Mesendoderm (in vitro differentiated cells): ENCODE data around the gene TTC1.
A peak's percentile ranks its signal among the peaks of the same experiment; 100 is the strongest.

ENCODE experiments used
- DNase-seq: peaks from one replicate; pipeline ENCODE4 v3.0.0; 2013
- H2AK5ac ChIP-seq: 2 replicates; pipeline ENCODE4 v1.6.1; 2013; ENCODE audit warnings: low read length, inconsistent platforms
- H2BK120ac ChIP-seq: 2 replicates; pipeline ENCODE4 v1.6.1; 2013; ENCODE audit warnings: low read depth, mild to moderate bottlenecking, low read length, moderate library complexity, mixed read lengths
- H2BK15ac ChIP-seq: replicated peaks from 2 replicates; pipeline ENCODE4 v1.6.1; 2013; ENCODE audit warnings: low read depth, mild to moderate bottlenecking, moderate library complexity
- H2BK5ac ChIP-seq: 2 replicates; pipeline ENCODE4 v1.6.1; 2013; ENCODE audit warnings: low read length, inconsistent platforms
- H3K18ac ChIP-seq: 2 replicates; pipeline ENCODE4 v1.6.1; 2013; ENCODE audit warnings: mild to moderate bottlenecking, low read length, mixed read lengths
- H3K23ac ChIP-seq: one replicate; pipeline ENCODE4 v1.6.1; 2013; ENCODE audit warnings: low read length
- H3K27ac ChIP-seq: 2 replicates; pipeline ENCODE4 v1.5.1; 2013; ENCODE audit warnings: low read depth, mild to moderate bottlenecking, inconsistent platforms, low read length, moderate library complexity
- H3K27me3 ChIP-seq: 2 replicates; pipeline ENCODE4 v1.6.1; 2013; ENCODE audit warnings: low read length, control low read depth, mild to moderate bottlenecking, inconsistent platforms; ENCODE audit not compliant: insufficient read depth, poor library complexity
- H3K36me3 ChIP-seq: 2 replicates; pipeline ENCODE4 v1.6.1; 2013; ENCODE audit warnings: low read length, inconsistent platforms; ENCODE audit not compliant: control insufficient read depth, insufficient read depth
- H3K4ac ChIP-seq: one replicate; pipeline ENCODE4 v1.6.1; 2013; ENCODE audit warnings: low read depth, mild to moderate bottlenecking, low read length, moderate library complexity
- H3K4me1 ChIP-seq: 2 replicates; pipeline ENCODE4 v1.6.1; 2013; ENCODE audit warnings: low read depth, low read length, inconsistent platforms; ENCODE audit not compliant: control insufficient read depth
- H3K4me2 ChIP-seq: 2 replicates; pipeline ENCODE4 v1.6.1; 2013; ENCODE audit warnings: low read length
- H3K4me3 ChIP-seq: 2 replicates; pipeline ENCODE4 v1.5.1; 2013; ENCODE audit warnings: mild to moderate bottlenecking, low read length
- H3K56ac ChIP-seq: one replicate; pipeline ENCODE4 v1.6.1; 2013; ENCODE audit warnings: low read length
- H3K79me1 ChIP-seq: 2 replicates; pipeline ENCODE4 v1.6.1; 2013; ENCODE audit warnings: low read length, inconsistent platforms
- H3K79me2 ChIP-seq: 2 replicates; pipeline ENCODE4 v1.6.1; 2013; ENCODE audit warnings: mild to moderate bottlenecking, low read length; ENCODE audit not compliant: control insufficient read depth, insufficient read depth
- H3K9ac ChIP-seq: 2 replicates; pipeline ENCODE4 v1.6.1; 2013; ENCODE audit warnings: low read length, inconsistent platforms
- H4K5ac ChIP-seq: one replicate; pipeline ENCODE4 v1.6.1; 2013; ENCODE audit warnings: low read length
- H4K8ac ChIP-seq: one replicate; pipeline ENCODE4 v1.6.1; 2013; ENCODE audit warnings: low read depth, mild to moderate bottlenecking, control low read depth, low read length, moderate library complexity
- WGBS: extraction: QIAGEN DNeasy Blood & Tissue Kit; methylation state at CpG from one replicate; pipeline ENCODE4 v1.1.7; 2013; ENCODE audit warnings: low lambda C conversion rate, missing lambda C conversion rate; ENCODE audit not compliant: insufficient coverage; ENCODE audit errors: extremely low coverage; 5-methylcytosine and 5-hydroxymethylcytosine counted together

The TTC1 gene

GRCh38 chr5:160048131-160048530 is 39.2 kb downstream of the TTC1 start:
- H3K4me1 ChIP-seq = peaks cover 2% of the 10 kb centered on the region
- H3K23ac ChIP-seq = no peak overlapping the region
- no peak overlapping the region for H3K4me3 ChIP-seq
- H3K4me2 ChIP-seq = no peak overlapping the region
- H3K18ac ChIP-seq = no peak overlapping the region
- no peak overlapping the region for H3K27ac ChIP-seq
- no peak overlapping the region for H2AK5ac ChIP-seq
- H3K4ac ChIP-seq = no peak overlapping the region
- no CpG with 5 or more reads among the region's 9 CpGs for WGBS
- no peaks in the 10 kb centered on the region for H3K79me2 ChIP-seq
- H3K9ac ChIP-seq = no peak overlapping the region
- peaks cover 1% of the 10 kb centered on the region for H3K79me1 ChIP-seq
- H4K8ac ChIP-seq = no peak overlapping the region
- H4K5ac ChIP-seq = no peak overlapping the region
- no peak overlapping the region for H2BK5ac ChIP-seq
- H3K56ac ChIP-seq = no peak overlapping the region
- no peaks in the 10 kb centered on the region for H3K27me3 ChIP-seq
- no peak overlapping the region for H2BK15ac ChIP-seq
- H3K36me3 ChIP-seq = no peaks in the 10 kb centered on the region
- DNase-seq = no peak
- H2BK120ac ChIP-seq = no peak overlapping the region

- no peak overlapping the region for H2BK5ac ChIP-seq
- H4K5ac ChIP-seq = no peak overlapping the region
- no peaks in the 10 kb centered on the region for H3K79me2 ChIP-seq
- H3K56ac ChIP-seq = no peak overlapping the region
- H2BK120ac ChIP-seq = no peak overlapping the region
- H3K18ac ChIP-seq = no peak overlapping the region
- no peak overlapping the region for H2BK15ac ChIP-seq
- DNase-seq = no peak
- H3K36me3 ChIP-seq = no peaks in the 10 kb centered on the region
- H3K27ac ChIP-seq = no peak overlapping the region
- no peak overlapping the region for H3K4me3 ChIP-seq
- no peak overlapping the region for H3K4me2 ChIP-seq
- H4K8ac ChIP-seq = no peak overlapping the region
- no peaks in the 10 kb centered on the region for H3K27me3 ChIP-seq
- no peak overlapping the region for H2AK5ac ChIP-seq
- H3K4ac ChIP-seq = no peak overlapping the region
- no peak overlapping the region for H3K9ac ChIP-seq
- peaks cover 1% of the 10 kb centered on the region for H3K79me1 ChIP-seq
- no peak overlapping the region for H3K23ac ChIP-seq
- no CpG with 5 or more reads among the region's 3 CpGs for WGBS
- peaks cover 2% of the 10 kb centered on the region for H3K4me1 ChIP-seq
Measured at GRCh38 chr5:160049099-160049498, 40.2 kb downstream of the TTC1 start.

GRCh38 chr5:160054047-160054446 is 45.1 kb downstream of the TTC1 start:
- Histone ChIP-seq H3K4me1 (no peaks in the 10 kb centered on the region), H3K36me3 (no peaks in the 10 kb centered on the region), H3K4ac (no peak overlapping the region), H4K8ac (no peak overlapping the region), H3K79me2 (no peaks in the 10 kb centered on the region), H3K9ac (no peak overlapping the region), H3K4me3 (no peak overlapping the region), H3K23ac (no peak overlapping the region), H3K27me3 (no peaks in the 10 kb centered on the region), H3K18ac (no peak overlapping the region), H2BK5ac (no peak overlapping the region), H2AK5ac (no peak overlapping the region), H3K79me1 (no peaks in the 10 kb centered on the region), H2BK15ac (no peak overlapping the region), H4K5ac (no peak overlapping the region), H3K27ac (no peak overlapping the region), H2BK120ac (no peak overlapping the region), H3K4me2 (no peak overlapping the region), H3K56ac (no peak overlapping the region)
- DNase-seq = no peak
- no CpG with 5 or more reads among the region's 1 CpG for WGBS

GRCh38 chr5:160054831-160055230 is 45.9 kb downstream of the TTC1 start:
- Histone ChIP-seq H3K79me1 (no peaks in the 10 kb centered on the region), H3K4me3 (no peak overlapping the region), H3K9ac (no peak overlapping the region), H2AK5ac (no peak overlapping the region), H3K23ac (no peak overlapping the region), H2BK5ac (no peak overlapping the region), H3K36me3 (no peaks in the 10 kb centered on the region), H4K5ac (no peak overlapping the region), H3K79me2 (no peaks in the 10 kb centered on the region), H2BK120ac (no peak overlapping the region), H2BK15ac (no peak overlapping the region), H3K56ac (no peak overlapping the region), H3K4me1 (no peaks in the 10 kb centered on the region), H3K4me2 (no peak overlapping the region), H3K27me3 (no peaks in the 10 kb centered on the region), H4K8ac (no peak overlapping the region), H3K27ac (no peak overlapping the region), H3K18ac (no peak overlapping the region), H3K4ac (no peak overlapping the region)
- peak; percentile 24 for DNase-seq
- WGBS = no CpG with 5 or more reads among the region's 2 CpGs

- no peak overlapping the region for H3K4ac ChIP-seq
- H3K79me1 ChIP-seq = no peaks in the 10 kb centered on the region
- no peaks in the 10 kb centered on the region for H3K4me1 ChIP-seq
- DNase-seq = no peak
- H3K4me3 ChIP-seq = no peak overlapping the region
- no peak overlapping the region for H3K18ac ChIP-seq
- no peak overlapping the region for H3K9ac ChIP-seq
- H2BK120ac ChIP-seq = no peak overlapping the region
- H3K27me3 ChIP-seq = no peaks in the 10 kb centered on the region
- no peak overlapping the region for H3K23ac ChIP-seq
- H3K36me3 ChIP-seq = no peaks in the 10 kb centered on the region
- no peak overlapping the region for H4K8ac ChIP-seq
- H3K27ac ChIP-seq = no peak overlapping the region
- H3K79me2 ChIP-seq = no peaks in the 10 kb centered on the region
- no peak overlapping the region for H2AK5ac ChIP-seq
- no CpG with 5 or more reads among the region's 4 CpGs for WGBS
- no peak overlapping the region for H3K4me2 ChIP-seq
- H4K5ac ChIP-seq = no peak overlapping the region
- no peak overlapping the region for H3K56ac ChIP-seq
- H2BK15ac ChIP-seq = no peak overlapping the region
- no peak overlapping the region for H2BK5ac ChIP-seq
Measured at GRCh38 chr5:160057256-160057655, 48.3 kb downstream of the TTC1 start.

GRCh38 chr5:160060001-160060400 is 51.1 kb downstream of the TTC1 start:
- Histone ChIP-seq H3K79me2 (no peaks in the 10 kb centered on the region), H3K4ac (no peak overlapping the region), H3K36me3 (no peaks in the 10 kb centered on the region), H3K4me3 (no peak overlapping the region), H3K4me1 (no peaks in the 10 kb centered on the region), H2BK5ac (no peak overlapping the region), H4K5ac (no peak overlapping the region), H3K27me3 (no peaks in the 10 kb centered on the region), H3K56ac (no peak overlapping the region), H4K8ac (no peak overlapping the region), H3K23ac (no peak overlapping the region), H3K9ac (no peak overlapping the region), H2BK15ac (no peak overlapping the region), H2BK120ac (no peak overlapping the region), H3K4me2 (no peak overlapping the region), H3K27ac (no peak overlapping the region), H3K18ac (no peak overlapping the region), H3K79me1 (no peaks in the 10 kb centered on the region), H2AK5ac (no peak overlapping the region)
- DNase-seq = no peak
- no CpG with 5 or more reads among the region's 4 CpGs for WGBS
